Colon (tissue), 2 donors: ENCODE data around the gene SSBP2.
"Not testable (repeated sequence)": the region's sequence is repeated elsewhere in the genome, so short reads cannot be mapped to it uniquely, and the experiment has no call there.

Experiments used
- FAIRE-seq: peaks from 2 replicates; lab custom pipeline; 2012; peaks lifted over from hg19 to GRCh38; lab: Jason Lieb, UNC
- donor health status: control.
- donor health status: control.

Gene SSBP2

GRCh38 chr5:81427566-81427965 is 323.3 kb downstream of the SSBP2 start:
- no peak for FAIRE-seq

GRCh38 chr5:81426359-81427030 is 324.4 kb downstream of the SSBP2 start:
- FAIRE-seq, result no peak

GRCh38 chr5:81425569-81425968 is 325.3 kb downstream of the SSBP2 start:
- FAIRE-seq, result peak; percentile 90

DNA sequence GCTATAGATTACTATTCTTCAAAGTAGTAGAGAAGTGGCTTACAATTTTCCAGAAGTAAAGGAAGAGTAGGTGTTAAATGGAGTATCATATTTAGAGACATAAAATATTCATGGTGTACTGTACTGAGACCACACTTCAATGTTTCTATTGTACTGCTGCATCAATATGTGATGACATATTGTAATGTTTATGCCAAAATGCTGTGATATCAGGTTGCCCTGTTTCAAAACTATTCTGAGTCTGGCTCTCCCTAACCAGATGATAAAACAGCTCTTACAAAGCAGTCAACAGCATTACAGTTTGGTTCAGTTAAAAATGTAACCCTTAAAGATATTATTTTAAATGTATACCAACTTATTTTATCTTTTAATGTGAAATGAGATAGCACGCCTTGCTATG is 326.2 kb downstream of the SSBP2 start:
- FAIRE-seq, result no peak

GRCh38 chr5:81422671-81423070 is 328.2 kb downstream of the SSBP2 start:
- no peak for FAIRE-seq

DNA sequence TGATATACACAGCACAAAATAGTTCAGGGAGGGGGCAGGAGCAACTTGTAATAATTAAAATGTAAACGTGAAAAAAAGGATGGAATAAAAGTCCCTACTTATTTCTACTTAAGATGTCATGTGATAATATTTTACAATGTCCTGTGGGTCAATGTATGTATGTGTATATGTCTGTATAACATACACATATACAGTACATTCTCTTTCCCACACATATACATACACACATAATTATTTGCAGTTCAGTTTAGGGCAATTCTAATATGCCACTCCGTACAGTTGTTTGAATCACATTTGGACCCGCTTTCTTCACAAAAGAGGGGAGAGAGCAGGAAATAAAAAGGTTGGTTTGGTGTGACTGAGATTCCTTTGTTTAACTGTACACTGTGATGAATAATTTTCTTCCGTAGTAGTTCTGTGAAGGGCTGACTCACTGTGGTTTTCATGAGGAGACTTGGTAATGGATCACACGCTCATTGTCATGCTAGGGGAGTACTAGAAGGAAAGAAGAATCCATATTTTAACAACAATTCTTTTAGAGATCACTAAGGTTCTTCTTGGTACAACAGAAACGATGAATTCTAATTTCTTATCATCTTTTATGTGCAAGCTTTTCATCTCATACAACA is 330.7 kb downstream of the SSBP2 start:
- FAIRE-seq, result no peak

DNA sequence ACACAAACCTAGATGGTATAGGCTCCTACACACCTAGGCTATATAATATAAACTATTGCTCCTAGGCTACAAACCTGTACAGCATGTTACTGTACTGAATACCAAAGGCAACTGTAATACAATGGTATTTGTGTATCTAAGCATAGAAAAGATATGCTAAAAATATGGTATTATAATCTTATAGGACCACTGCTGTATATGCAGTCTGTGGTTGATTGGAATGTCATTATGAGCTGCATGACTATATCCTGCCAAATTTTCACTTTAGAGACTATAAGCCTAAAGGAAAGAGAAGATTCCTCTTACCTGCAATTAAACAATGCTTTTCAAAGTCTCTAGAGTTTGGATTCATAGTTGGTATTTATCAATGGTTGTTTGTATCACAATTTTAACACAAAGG is 332.3 kb downstream of the SSBP2 start:
- FAIRE-seq, result no peak

DNA sequence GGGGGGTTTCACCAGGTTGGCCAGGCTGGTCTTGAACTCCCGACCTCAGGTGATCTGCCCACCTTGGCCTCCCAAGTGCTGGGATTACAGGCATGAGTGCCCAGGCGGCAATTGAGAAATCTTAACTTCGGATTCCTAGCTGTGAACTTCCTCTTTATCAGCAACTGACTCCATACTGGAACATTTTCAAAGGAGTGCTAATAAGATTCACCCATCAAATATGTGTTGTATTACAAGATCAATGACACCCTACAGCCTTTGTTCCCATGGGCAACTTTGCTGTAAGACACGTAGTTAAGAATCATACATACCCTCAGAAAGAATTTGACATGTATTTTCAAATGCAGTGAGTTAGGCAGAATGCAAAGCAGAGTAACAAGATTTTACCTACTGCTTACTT is 333.8 kb downstream of the SSBP2 start:
- FAIRE-seq, result no peak

DNA sequence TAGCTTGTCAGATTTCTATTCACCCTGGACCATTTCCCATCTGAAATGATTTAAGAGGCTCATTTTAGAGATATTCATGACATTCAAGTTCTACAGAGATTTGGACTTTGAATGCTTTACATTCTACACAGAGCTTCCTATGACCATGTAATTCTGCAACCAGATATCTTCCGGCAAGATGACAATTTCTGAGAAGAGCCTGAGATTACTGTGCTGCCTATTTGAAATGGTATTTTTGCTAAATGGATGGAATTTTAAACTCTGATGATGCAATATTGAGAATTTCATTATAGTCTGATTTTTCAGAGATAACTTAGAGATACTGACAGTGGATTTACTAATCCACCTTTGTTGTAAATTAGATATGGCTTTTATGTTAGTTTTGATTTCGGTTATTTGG is 341.0 kb downstream of the SSBP2 start:
- no peak for FAIRE-seq

GRCh38 chr5:81409361-81409760 is 341.5 kb downstream of the SSBP2 start:
- FAIRE-seq, result no peak

DNA sequence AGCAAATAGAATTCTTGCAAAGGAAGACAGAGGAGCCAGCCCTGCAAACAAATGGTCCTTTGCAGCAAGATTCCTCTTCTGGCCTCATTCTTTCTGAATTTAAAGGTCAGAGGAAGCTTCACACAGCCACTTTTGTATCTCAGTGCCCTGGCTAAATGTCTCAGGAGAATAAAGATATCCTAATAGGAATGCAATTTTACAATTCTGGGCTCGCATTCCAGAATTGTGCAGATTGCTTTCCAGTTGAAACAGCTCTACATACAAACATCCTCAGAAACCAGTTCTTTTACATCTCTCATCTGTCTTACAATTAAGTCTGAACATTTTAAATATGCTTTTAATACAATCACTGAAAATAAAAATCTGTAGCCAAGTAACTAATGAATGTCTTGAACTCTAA is 342.4 kb downstream of the SSBP2 start:
- no peak for FAIRE-seq

DNA sequence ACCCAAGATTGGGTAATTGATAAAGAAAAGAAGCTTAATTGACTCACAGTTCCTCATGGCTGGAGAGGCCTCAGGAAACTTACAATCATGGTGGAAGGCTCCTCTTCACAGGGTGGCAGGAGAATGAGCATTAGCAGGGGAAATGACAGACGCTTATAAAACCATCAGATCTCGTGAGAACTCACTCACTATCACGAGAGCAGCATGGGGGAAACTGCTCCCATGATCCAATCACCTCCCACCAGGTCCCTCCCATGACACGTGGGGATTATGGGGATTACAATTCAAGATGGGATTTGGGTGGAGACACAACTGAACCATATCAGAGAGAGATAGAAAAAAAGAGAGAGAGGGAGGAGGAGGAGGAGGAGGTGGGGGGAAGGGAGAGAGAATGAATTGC is 343.1 kb downstream of the SSBP2 start:
- not testable (repeated sequence) for FAIRE-seq

DNA sequence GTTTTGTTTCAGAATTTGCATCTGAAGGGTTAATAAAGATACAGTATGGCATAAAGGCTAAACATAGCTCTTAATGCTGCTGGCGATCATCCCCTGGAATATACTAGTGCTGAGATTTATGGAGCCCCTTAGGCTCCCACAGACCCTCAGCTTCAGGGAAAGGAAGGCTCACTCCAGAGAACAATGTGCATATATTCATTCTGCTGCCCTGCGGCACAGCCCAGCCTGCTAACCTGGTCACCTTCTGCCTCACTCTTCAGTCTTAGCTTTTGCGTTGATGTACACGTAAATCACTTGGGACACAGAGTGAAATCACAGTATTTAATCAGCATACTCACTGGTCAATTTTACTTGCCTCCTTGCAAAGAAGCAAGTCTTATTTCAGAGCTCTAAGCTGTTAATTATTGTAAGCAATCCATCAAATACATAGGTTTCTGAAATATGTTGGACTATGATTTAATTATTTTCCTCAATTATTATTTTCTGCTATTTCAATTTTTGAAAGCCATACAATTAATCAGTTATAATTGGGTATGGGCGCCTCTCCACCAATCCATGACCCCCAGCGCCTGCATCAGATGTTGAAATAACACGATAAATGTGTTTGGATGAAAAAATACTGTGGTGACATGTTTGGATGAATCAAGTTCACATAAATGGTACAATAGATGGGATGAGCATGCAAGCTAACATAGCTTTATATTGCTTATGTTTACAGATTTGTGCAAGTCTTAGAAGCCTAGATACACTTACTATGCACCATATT is 345.6 kb downstream of the SSBP2 start:
- FAIRE-seq, result no peak

DNA sequence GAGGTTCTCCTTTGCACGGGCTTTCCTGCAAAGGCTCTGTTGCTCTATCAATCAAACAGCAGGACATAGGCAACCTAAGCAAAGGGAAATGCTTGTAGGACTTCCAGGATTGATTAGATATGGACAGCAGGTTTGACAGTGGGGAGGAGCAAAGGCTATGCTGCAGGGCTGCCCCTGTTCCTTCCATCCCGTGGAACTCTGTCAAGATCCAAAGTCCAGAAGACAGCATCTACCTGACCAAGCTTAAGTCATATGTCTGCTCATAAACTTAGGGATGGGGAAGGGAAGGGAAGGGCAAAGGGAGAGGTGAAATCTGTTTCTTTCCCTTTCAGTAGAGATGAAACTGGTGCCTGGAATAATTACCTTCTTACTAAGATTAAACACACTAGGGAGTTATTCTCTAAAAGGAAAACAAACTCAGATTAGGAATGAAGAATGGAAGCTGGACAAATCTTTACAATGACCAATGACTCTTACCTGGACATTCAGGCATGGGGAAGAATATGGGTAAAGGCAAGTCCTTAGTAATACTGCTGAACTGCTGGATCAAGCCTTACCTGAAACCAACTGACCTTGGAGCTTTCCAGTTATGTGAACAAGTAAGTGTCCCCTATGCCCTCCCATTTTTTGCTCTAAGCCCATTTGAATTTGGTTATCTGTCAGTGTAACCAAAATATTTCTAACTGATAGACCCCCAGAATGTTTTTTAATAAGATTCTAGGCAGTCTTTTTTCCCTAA is 348.5 kb downstream of the SSBP2 start:
- no peak for FAIRE-seq

GRCh38 chr5:81401266-81401665 is 349.6 kb downstream of the SSBP2 start:
- no peak for FAIRE-seq

DNA sequence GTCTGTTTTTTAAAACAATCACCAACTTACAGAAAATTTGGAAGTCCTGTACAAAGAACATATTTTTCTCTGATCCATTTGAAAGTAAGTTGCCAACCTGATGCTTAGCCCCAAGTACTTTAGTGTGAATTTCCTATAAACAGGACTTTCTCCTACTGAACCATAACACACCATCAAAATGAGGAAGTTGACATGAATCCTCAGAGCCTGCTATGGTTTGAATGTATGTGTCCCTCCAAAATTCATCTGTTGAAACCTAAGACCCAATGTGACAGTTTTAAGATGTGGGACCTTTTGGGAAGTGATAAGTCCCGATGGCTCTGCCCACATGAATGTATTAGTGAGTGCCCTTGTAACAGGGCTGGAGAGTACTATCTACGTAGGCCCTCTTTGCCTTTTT is 350.5 kb downstream of the SSBP2 start:
- no peak for FAIRE-seq

GRCh38 chr5:81398741-81399140 is 352.2 kb downstream of the SSBP2 start:
- no peak for FAIRE-seq

- FAIRE-seq, result no peak
Measured at GRCh38 chr5:81397176-81397575, 353.7 kb downstream of the SSBP2 start.

DNA sequence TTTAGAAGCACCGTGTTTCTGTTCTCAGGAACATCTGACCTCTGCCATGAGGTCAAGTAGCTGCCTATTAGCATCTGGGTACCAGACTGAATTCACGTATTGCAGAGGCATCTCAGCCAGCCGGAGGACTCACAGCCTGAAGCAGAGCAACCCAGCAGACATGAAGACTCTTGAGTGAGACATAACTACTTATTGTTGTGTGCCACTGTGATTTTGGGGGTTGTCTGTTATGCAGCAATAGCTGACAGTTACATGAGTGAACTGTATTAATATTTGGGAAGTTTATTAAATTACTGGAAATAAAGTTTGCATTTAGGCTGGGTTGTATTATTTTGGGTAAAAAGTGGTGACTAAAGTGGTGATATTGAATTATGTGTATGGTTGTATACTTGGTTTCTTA is 355.6 kb downstream of the SSBP2 start:
- no peak for FAIRE-seq

GRCh38 chr5:81393783-81394718 is 356.8 kb downstream of the SSBP2 start, which contains the start of gene ACOT12:
Gene ACOT12, minus strand, starts transcription at chr5:81394134. Its CDS starts 20 bp downstream, at chr5:81394114.
- no peak for FAIRE-seq

DNA sequence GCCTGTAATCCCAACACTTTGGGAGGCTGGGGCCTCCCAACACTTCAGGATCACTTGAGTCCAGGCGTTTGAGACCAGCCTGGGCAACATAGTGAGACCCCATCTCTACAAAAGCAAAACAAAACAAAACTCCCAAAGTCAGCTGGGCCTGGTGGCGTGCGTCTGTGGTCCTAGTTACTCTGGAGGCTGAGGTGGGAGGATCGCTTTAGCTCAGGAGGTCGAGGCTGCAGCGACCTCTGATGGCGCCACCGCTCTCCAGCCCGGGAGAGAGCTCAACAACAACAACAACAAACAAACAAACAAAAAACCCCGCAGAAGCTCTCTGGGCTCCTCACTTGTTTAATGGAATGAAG is 357.5 kb downstream of the SSBP2 start:
- no peak for FAIRE-seq

DNA sequence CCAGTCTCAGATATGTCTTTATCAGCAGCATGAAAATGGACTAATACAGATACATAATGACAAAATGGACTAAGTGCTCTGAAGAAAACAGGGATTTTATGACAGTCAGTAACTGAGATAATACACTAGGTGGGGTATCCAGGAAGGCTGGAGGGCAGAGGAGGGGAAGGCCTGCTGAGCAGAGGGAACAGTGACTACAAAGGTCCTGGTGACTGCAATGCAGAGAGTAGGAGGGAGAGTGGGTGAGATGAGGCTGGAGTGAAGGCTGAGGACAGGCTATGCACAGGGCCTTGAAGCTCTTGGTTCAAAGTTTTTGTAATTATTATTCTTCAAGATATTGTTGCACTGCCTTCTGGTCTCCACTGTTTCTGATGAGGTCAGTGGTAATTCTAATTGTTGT is 361.9 kb downstream of the SSBP2 start:
- no peak for FAIRE-seq
